IMR-90 (cell line): Measurements from ENCODE around the gene ZNF592.

Experiments
- BHLHE40 ChIP-seq: fragments of 150-350 bp; IDR thresholded peaks from 2 replicates; pipeline ENCODE4 v1.6.1; 2016; ENCODE audit warnings: mild to moderate bottlenecking, low read depth, low read length
- CEBPB ChIP-seq: IDR thresholded peaks from 2 replicates; pipeline ENCODE4 v1.6.1; 2012; ENCODE audit warnings: low read depth, low read length, improper control_type of control experiment
- CHD1 ChIP-seq: IDR thresholded peaks from 2 replicates; pipeline ENCODE4 v1.6.1; 2012; ENCODE audit warnings: low read depth, low read length, improper control_type of control experiment
- FOS ChIP-seq: fragments of 150-350 bp; IDR thresholded peaks from 2 replicates; pipeline ENCODE4 v1.6.1; 2016; ENCODE audit warnings: low read depth, low read length
- MAFK ChIP-seq: IDR thresholded peaks from 2 replicates; pipeline ENCODE4 v1.6.1; 2012; ENCODE audit warnings: low read depth, low read length, improper control_type of control experiment
- MAZ ChIP-seq: IDR thresholded peaks from 2 replicates; pipeline ENCODE4 v1.6.1; 2012; ENCODE audit warnings: low read depth, mild to moderate bottlenecking, low read length, improper control_type of control experiment, moderate library complexity, borderline replicate concordance
- MXI1 ChIP-seq: IDR thresholded peaks from 2 replicates; pipeline ENCODE4 v1.6.1; 2012; ENCODE audit warnings: low read depth, mild to moderate bottlenecking, low read length, moderate library complexity, borderline replicate concordance
- POLR2A ChIP-seq: IDR thresholded peaks from 2 replicates; pipeline ENCODE4 v1.6.1; 2012; ENCODE audit warnings: mild to moderate bottlenecking, low read depth, low read length
- RAD21 ChIP-seq: IDR thresholded peaks from 2 replicates; pipeline ENCODE4 v1.6.1; 2012; ENCODE audit warnings: low read length, improper control_type of control experiment
- RCOR1 ChIP-seq: IDR thresholded peaks from 2 replicates; pipeline ENCODE4 v1.6.1; 2012; ENCODE audit warnings: mild to moderate bottlenecking, low read length, improper control_type of control experiment; ENCODE audit not compliant: insufficient replicate concordance
- SMC3 ChIP-seq: fragments of 150-350 bp; IDR thresholded peaks from 2 replicates; pipeline ENCODE4 v1.6.1; 2016; ENCODE audit warnings: low read depth, mild to moderate bottlenecking, antibody characterized with exemption, low read length, moderate library complexity
- TF ChIP-seq, protein P1 (sequence below): conservative IDR thresholded peaks from 2 replicates; pipeline ENCODE4 v1.5.1; 2012; ENCODE audit warnings: mild to moderate bottlenecking, low read depth, low read length, improper control_type of control experiment
- TF ChIP-seq, protein P2 (sequence below): fragments of 150-350 bp; IDR thresholded peaks from 2 replicates; pipeline ENCODE4 v1.6.1; 2016; ENCODE audit warnings: low read depth, mild to moderate bottlenecking, low read length, moderate library complexity, borderline replicate concordance

DNA sequence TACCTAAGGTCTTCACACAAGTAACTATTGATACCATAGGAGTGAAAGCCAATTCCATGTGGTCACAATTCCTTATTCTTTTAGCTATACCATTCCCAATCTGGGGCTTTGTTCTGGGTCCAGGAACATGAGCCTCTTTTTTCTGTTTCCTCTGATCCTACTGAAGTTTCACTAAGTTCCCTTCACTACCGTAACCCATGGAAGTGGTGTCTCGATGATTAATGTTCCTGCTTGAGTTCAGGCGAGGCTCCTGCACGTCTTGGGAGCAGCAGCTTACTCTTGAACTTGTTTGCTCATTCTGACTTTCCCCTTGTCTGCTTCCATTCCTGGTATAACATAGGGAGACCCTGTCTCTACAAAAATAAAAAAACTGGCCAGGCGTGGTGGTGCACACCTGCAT, 23.6 kb downstream of the ZNF592 start:
- TF ChIP-seq, protein P1, sequence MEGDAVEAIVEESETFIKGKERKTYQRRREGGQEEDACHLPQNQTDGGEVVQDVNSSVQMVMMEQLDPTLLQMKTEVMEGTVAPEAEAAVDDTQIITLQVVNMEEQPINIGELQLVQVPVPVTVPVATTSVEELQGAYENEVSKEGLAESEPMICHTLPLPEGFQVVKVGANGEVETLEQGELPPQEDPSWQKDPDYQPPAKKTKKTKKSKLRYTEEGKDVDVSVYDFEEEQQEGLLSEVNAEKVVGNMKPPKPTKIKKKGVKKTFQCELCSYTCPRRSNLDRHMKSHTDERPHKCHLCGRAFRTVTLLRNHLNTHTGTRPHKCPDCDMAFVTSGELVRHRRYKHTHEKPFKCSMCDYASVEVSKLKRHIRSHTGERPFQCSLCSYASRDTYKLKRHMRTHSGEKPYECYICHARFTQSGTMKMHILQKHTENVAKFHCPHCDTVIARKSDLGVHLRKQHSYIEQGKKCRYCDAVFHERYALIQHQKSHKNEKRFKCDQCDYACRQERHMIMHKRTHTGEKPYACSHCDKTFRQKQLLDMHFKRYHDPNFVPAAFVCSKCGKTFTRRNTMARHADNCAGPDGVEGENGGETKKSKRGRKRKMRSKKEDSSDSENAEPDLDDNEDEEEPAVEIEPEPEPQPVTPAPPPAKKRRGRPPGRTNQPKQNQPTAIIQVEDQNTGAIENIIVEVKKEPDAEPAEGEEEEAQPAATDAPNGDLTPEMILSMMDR = no peak
- no peak for TF ChIP-seq BHLHE40
- no peak for TF ChIP-seq MXI1
- no peak for TF ChIP-seq CEBPB
- no peak for TF ChIP-seq SMC3
- TF ChIP-seq RAD21 = no peak
- no peak for TF ChIP-seq POLR2A
- TF ChIP-seq, protein P2, sequence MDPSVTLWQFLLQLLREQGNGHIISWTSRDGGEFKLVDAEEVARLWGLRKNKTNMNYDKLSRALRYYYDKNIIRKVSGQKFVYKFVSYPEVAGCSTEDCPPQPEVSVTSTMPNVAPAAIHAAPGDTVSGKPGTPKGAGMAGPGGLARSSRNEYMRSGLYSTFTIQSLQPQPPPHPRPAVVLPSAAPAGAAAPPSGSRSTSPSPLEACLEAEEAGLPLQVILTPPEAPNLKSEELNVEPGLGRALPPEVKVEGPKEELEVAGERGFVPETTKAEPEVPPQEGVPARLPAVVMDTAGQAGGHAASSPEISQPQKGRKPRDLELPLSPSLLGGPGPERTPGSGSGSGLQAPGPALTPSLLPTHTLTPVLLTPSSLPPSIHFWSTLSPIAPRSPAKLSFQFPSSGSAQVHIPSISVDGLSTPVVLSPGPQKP = no peak
- TF ChIP-seq MAFK = no peak
- no peak for TF ChIP-seq RCOR1
- TF ChIP-seq CHD1 = no peak
- TF ChIP-seq FOS = no peak
- TF ChIP-seq MAZ = no peak
